HCT116 (cell line): Measurements from ENCODE around the gene DCN. TPM values are rescaled to one million over a fixed set of nuclear protein-coding genes. Genes with fewer than 3 reads are reported as not detected.

Experiments used
- ATAC-seq: fragments of 200-7000 bp; cut with Tn5 transposase; 2 replicates; pipeline ENCODE4 v1.9.1; 2020; ENCODE audit warnings: mild to moderate bottlenecking, moderate library complexity
- BruUV-seq: library from RNA; stranded (reverse); fragments of 400-500 nt; replicated peaks from 2 replicates; lab custom pipeline; 2021; lab: Mats Ljungman, UMichigan
- CTCF ChIA-PET: fragments of 300-600 bp; sonication (Branson Sonifier 250); formaldehyde crosslinking; loops from one replicate; lab custom pipeline; 2021; ENCODE audit warnings: antibody characterized with exemption; lab: Charles Lee
- POLR2A ChIA-PET: fragments of 300-600, 350-600 bp; sonication (Branson Sonifier 250); formaldehyde crosslinking; loops from one replicate; lab custom pipeline; 2021; ENCODE audit warnings: antibody characterized with exemption; lab: Charles Lee
- RAD21 ChIA-PET, 2 experiments: fragments of 300-600 bp; sonication (Branson Sonifier 250); formaldehyde crosslinking; loops; one replicate each; lab custom pipeline; 2023; ENCODE audit warnings: low total read pairs in 2 of 2; ENCODE audit not compliant: uncharacterized antibody in 2 of 2, unreplicated experiment in 2 of 2, low non-redundant PET in 1 of 2; lab: Charles Lee
- DNase-seq: peaks from one replicate; pipeline ENCODE4 v3.0.0-alpha.2; 2010; ENCODE audit warnings: low read depth, low spot score
- H2AFZ ChIP-seq: fragments of 200-600 bp; shearing (Covaris generic), sonication (generic); 2 replicates; pipeline ENCODE4 v1.6.1; 2017; ENCODE audit warnings: low read depth, mixed run types, mixed read lengths, antibody characterized with exemption, low read length; ENCODE audit not compliant: poor library complexity, severe bottlenecking
- H3K27ac ChIP-seq: 2 replicates; pipeline ENCODE4 v1.5.1; 2012; ENCODE audit warnings: low read depth, low read length
- H3K27me3 ChIP-seq: fragments of 200-600 bp; sonication (generic); 2 replicates; pipeline ENCODE4 v1.6.1; 2016; ENCODE audit warnings: mixed run types, low read length, mixed read lengths; ENCODE audit not compliant: insufficient read depth
- H3K36me3 ChIP-seq, 2 experiments: fragments of 200-500 bp in 1 of 2; fragments of 200-600 bp in 1 of 2; sonication (Bioruptor generic) in 1 of 2; sonication (generic) in 1 of 2; 2 replicates each; pipeline versions ENCODE4 v1.5.1 to v1.6.1; 2014 to 2016; ENCODE audit warnings: low read length in 2 of 2, inconsistent platforms in 1 of 2, mixed read lengths in 1 of 2, mixed run types in 1 of 2; ENCODE audit not compliant: insufficient read depth in 2 of 2, control insufficient read depth in 1 of 2
- H3K4me1 ChIP-seq, 2 experiments: fragments of 200-600 bp in 1 of 2; sonication (generic) in 1 of 2; 2 replicates each; pipeline versions ENCODE4 v1.5.1 to v1.6.1; 2012 to 2017; ENCODE audit warnings: low read length in 2 of 2, inconsistent platforms in 1 of 2, mild to moderate bottlenecking in 1 of 2, mixed read lengths in 1 of 2, mixed run types in 1 of 2, moderate library complexity in 1 of 2; ENCODE audit not compliant: insufficient read depth in 2 of 2, control insufficient read depth in 1 of 2
- H3K4me2 ChIP-seq: fragments of 200-600 bp; sonication (generic); 2 replicates; pipeline ENCODE4 v1.6.1; 2017; ENCODE audit warnings: mixed run types, low read length, mixed read lengths
- H3K4me3 ChIP-seq, 2 experiments: fragments of 200-600 bp in 1 of 2; sonication (generic) in 1 of 2; replicated peaks in 1 of 2; 2 replicates each; pipeline ENCODE4 v1.5.1; 2011 to 2016; ENCODE audit warnings: low read length in 2 of 2, control low read depth in 1 of 2, low read depth in 1 of 2, mild to moderate bottlenecking in 1 of 2, mixed read lengths in 1 of 2, mixed run types in 1 of 2
- H3K79me2 ChIP-seq: fragments of 200-600 bp; sonication (generic); 2 replicates; pipeline ENCODE4 v1.6.1; 2017; ENCODE audit warnings: mild to moderate bottlenecking, mixed run types, low read length, moderate library complexity, mixed read lengths; ENCODE audit not compliant: insufficient read depth
- H3K9ac ChIP-seq: fragments of 200-600 bp; sonication (generic); 2 replicates; pipeline ENCODE4 v1.6.1; 2016; ENCODE audit warnings: low read length, mixed read lengths
- H3K9me2 ChIP-seq: fragments of 200-600 bp; sonication (generic), shearing (Covaris generic); 2 replicates; pipeline ENCODE4 v1.6.1; 2017; ENCODE audit warnings: mixed run types, mild to moderate bottlenecking, moderate library complexity; ENCODE audit not compliant: insufficient read depth
- H3K9me3 ChIP-seq, 2 experiments: fragments of 200-500 bp in 1 of 2; fragments of 200-600 bp in 1 of 2; sonication (Bioruptor generic) in 1 of 2; sonication (generic) in 1 of 2; 2 replicates each; pipeline ENCODE4 v1.6.1; 2014 to 2017; ENCODE audit warnings: low read length in 2 of 2, mixed read lengths in 2 of 2, inconsistent platforms in 1 of 2, low read depth in 1 of 2, mild to moderate bottlenecking in 1 of 2, mixed run types in 1 of 2, moderate library complexity in 1 of 2; ENCODE audit not compliant: control insufficient read depth in 1 of 2, insufficient read depth in 1 of 2
- H4K20me1 ChIP-seq: fragments of 200-600 bp; sonication (generic), shearing (Covaris generic); 2 replicates; pipeline ENCODE4 v1.6.1; 2017; ENCODE audit warnings: mixed run types, mild to moderate bottlenecking, moderate library complexity; ENCODE audit not compliant: insufficient read depth
- ATF3 ChIP-seq: IDR thresholded peaks from 2 replicates; pipeline ENCODE4 v1.6.1; 2012
- CBX3 ChIP-seq: IDR thresholded peaks from 2 replicates; pipeline ENCODE4 v1.6.1; 2012; ENCODE audit warnings: low read depth
- EGR1 ChIP-seq: IDR thresholded peaks from 2 replicates; pipeline ENCODE4 v1.6.1; 2012; ENCODE audit warnings: low read depth
- ELF1 ChIP-seq: IDR thresholded peaks from 2 replicates; pipeline ENCODE4 v1.6.1; 2012; ENCODE audit warnings: low read depth, borderline replicate concordance
- EZH2 ChIP-seq: fragments of 200-600 bp; sonication (generic); IDR thresholded peaks from 2 replicates; pipeline ENCODE4 v1.6.1; 2017; ENCODE audit warnings: antibody characterized with exemption, mixed run types
- EZH2phosphoT487 ChIP-seq: fragments of 200-600 bp; IDR thresholded peaks from 2 replicates; pipeline ENCODE4 v1.6.1; 2018; ENCODE audit warnings: antibody characterized with exemption, borderline replicate concordance
- JUND ChIP-seq: IDR thresholded peaks from 2 replicates; pipeline ENCODE4 v1.6.1; 2012
- MAX ChIP-seq: IDR thresholded peaks from 2 replicates; pipeline ENCODE4 v1.6.1; 2012
- POLR2A ChIP-seq: IDR thresholded peaks from 2 replicates; pipeline ENCODE4 v1.7.0; 2011; ENCODE audit warnings: borderline replicate concordance; ENCODE audit not compliant: insufficient read depth, insufficient read length; ENCODE audit errors: extremely low read depth
- RAD21 ChIP-seq: IDR thresholded peaks from 2 replicates; pipeline ENCODE4 v1.6.1; 2012; ENCODE audit warnings: low read depth, mild to moderate bottlenecking
- SRF ChIP-seq: IDR thresholded peaks from 2 replicates; pipeline ENCODE4 v1.6.1; 2012; ENCODE audit warnings: low read depth
- TCF7L2 ChIP-seq: IDR thresholded peaks from 2 replicates; pipeline ENCODE4 v1.7.0; 2011; ENCODE audit warnings: borderline replicate concordance, inconsistent platforms; ENCODE audit not compliant: insufficient read depth, insufficient read length; ENCODE audit errors: extremely low read depth
- ZBTB33 ChIP-seq: IDR thresholded peaks from 2 replicates; pipeline ENCODE4 v1.6.1; 2011; ENCODE audit warnings: mild to moderate bottlenecking, low read length, moderate library complexity; ENCODE audit not compliant: insufficient replicate concordance; ENCODE audit errors: extremely low read depth
- ZNF274 ChIP-seq: fragments of 200-500 bp; sonication (Bioruptor generic); IDR thresholded peaks from 2 replicates; pipeline ENCODE4 v1.6.1; 2014; ENCODE audit warnings: mild to moderate bottlenecking, low read depth, low read length, inconsistent platforms
- intact Hi-C: fragments of 100-400 bp; cut with micrococcal nuclease; formaldehyde crosslinking; loops from 2 replicates; pipeline ENCODE4 v1.10.0; 2022
- total RNA-seq: library from RNA; stranded (reverse); gene quantifications from one replicate; pipeline ENCODE4 v1.2.1, GENCODE V29; 2021; ENCODE audit not compliant: unreplicated experiment

The DCN gene
- total RNA-seq, 1 experiment from 2014 or later: 3.6 TPM

- H3K27me3 ChIP-seq: no peaks in the 10 kb centered on the region
- TF ChIP-seq CBX3: no peak
- TF ChIP-seq JUND: no peak
- TF ChIP-seq SRF: no peak
- no peak for TF ChIP-seq ATF3
- TF ChIP-seq POLR2A: no peak
- no peak for TF ChIP-seq ZBTB33
- TF ChIP-seq EZH2: no peak
- no peak for TF ChIP-seq MAX
- TF ChIP-seq EGR1: no peak
- no peak for TF ChIP-seq EZH2phosphoT487
- no peak for TF ChIP-seq ZNF274
- no peak for TF ChIP-seq ELF1
- TF ChIP-seq TCF7L2: no peak
- no peak for TF ChIP-seq RAD21
- TF ChIP-seq, all 23 proteins: peak for 0
- intact Hi-C loops: no loop called here
- H2AFZ ChIP-seq: no peak overlapping the region
- H3K4me3 ChIP-seq: no peak overlapping the region
- no peaks in the 10 kb centered on the region for H3K4me1 ChIP-seq
- RAD21 ChIA-PET: no interaction called here
- no peak overlapping the region for H3K9ac ChIP-seq
- no peak for DNase-seq
- no peaks in the 10 kb centered on the region for H4K20me1 ChIP-seq
- H3K4me2 ChIP-seq: no peak overlapping the region
- CTCF ChIA-PET: no interaction called here
- POLR2A ChIA-PET: no interaction called here
- no peak overlapping the region for H3K27ac ChIP-seq
- no peaks in the 10 kb centered on the region for H3K36me3 ChIP-seq
- ATAC-seq: no peak
- H3K9me3 ChIP-seq: no peaks in the 10 kb centered on the region
- no TSS peak for BruUV-seq
- H3K79me2 ChIP-seq: no peaks in the 10 kb centered on the region
- H3K9me2 ChIP-seq: 0 out of 2 replicates have a peak, but pooled peaks cover under 1% of the 10 kb centered on the region
Observed at GRCh38 chr12:91224401-91224800, 41.8 kb upstream of the DCN start.
